ENCODE results near the gene RNF34.
A peak's percentile ranks its signal among the peaks of the same experiment; 100 is the strongest.

GRCh38 chr12:121423253-121423652 lies 23.3 kb downstream of the RNF34 start:
- TF ChIP-seq POLR2A (IDR thresholded peaks at IDR 0.05; ENCODE audit: low read depth, low read length) (peak; percentile 51), POLR2AphosphoS5 (IDR thresholded peaks at IDR 0.05; ENCODE audit: low read depth, low read length) (peak; percentile 68; the same call in 1 of the 2 replicates), TAF1 (IDR thresholded peaks at IDR 0.05; ENCODE audit: low read depth, low read length) (no peak), PAX5 (IDR thresholded peaks at IDR 0.05; ENCODE audit: insufficient read depth, low read length, severe bottlenecking) (no peak), POU2F2 (IDR thresholded peaks at IDR 0.05; ENCODE audit: low read depth, low read length) (no peak), SPI1 (IDR thresholded peaks at IDR 0.05; ENCODE audit: low read depth, low read length) (no peak)
